Measurements from ENCODE around the gene RBM33. TPM values are rescaled to one million over a fixed set of nuclear protein-coding genes. Genes with fewer than 3 reads are reported as not detected.

Gene RBM33
- total and polyA plus RNA-seq, 2 of the 13 experiments (the other 11 are each of a cell fraction or from before 2014, with no cell fraction given), result 12.4 to 28.9 TPM

DNA sequence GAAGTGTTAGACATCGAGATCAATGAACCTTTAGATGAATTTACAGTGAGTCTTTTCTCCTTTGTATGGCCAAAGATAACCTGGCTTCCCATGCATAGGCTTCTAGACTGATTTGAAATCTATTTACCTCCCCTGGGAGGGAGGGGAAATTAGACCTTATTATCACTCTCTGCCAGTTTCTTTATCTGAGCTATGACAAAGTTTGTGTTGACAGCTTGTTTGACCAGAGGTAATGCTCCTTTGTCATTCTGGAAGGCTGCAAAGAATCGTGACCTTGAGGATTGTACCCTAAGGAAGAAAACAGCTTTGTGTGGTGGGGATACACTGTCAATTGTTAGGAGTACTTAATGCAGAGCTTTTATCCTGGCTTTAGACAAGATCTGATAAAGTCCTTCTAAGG lies 36.4 kb downstream of the RBM33 start (continued):
- TF ChIP-seq DR1 (CRISPR knock-in tag; IDR thresholded peaks at IDR 0.05), result no peak
- no peak for TF ChIP-seq SOX6 (IDR thresholded peaks at IDR 0.05)
- TF ChIP-seq SOX6 (CRISPR knock-in tag; IDR thresholded peaks at IDR 0.05), result peak; percentile 46; the same call in 1 of the 2 replicates
- TF ChIP-seq JUND (CRISPR knock-in tag; IDR thresholded peaks at IDR 0.05), result no peak
- no peak for TF ChIP-seq POLR2AphosphoS5 (IDR thresholded peaks at IDR 0.05; ENCODE audit: low read depth, low read length)
- TF ChIP-seq ZNF383 (CRISPR knock-in tag; IDR thresholded peaks at IDR 0.05; ENCODE audit: borderline replicate concordance), result no peak
- no peak for TF ChIP-seq TRAFD1 (CRISPR knock-in tag; IDR thresholded peaks at IDR 0.05; ENCODE audit: borderline replicate concordance)
- TF ChIP-seq, protein P1, sequence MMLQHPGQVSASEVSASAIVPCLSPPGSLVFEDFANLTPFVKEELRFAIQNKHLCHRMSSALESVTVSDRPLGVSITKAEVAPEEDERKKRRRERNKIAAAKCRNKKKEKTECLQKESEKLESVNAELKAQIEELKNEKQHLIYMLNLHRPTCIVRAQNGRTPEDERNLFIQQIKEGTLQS (CRISPR knock-in tag; IDR thresholded peaks at IDR 0.05), result no peak
- TF ChIP-seq PAWR (CRISPR knock-in tag; IDR thresholded peaks at IDR 0.05; ENCODE audit: borderline replicate concordance), result no peak

DNA sequence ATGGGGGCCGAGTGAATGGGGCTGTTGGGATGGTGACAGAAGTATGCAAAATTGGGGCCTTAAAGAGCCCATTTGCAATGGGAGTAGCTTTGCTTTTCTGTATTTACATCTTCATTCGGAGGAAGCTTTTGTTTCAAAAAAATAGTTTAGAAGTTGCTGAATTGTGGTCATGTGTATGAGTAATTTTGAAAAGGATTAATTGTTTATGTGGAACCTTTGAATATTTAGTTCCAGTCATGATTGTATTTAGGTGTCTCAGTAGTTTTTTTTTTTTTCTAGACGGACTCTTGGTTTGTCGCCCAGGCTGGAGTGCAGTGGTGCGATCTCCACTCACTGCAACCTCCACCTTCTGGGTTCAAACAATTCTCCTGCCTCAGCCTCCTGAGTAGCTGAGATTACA lies 37.2 kb downstream of the RBM33 start:
- ChIA-PET CTCF (ENCODE audit: low intra/inter-chr PET ratio, low total read pairs) (no interaction called here), POLR2A (interaction anchor here (1.5 kb wide), 1 partner anchor 38 kb away, joined by 4 read pairs; the partner anchor contains the start of gene RBM33)
- 98% methylated on average over 5 of the region's 5 CpGs for WGBS (ENCODE audit: low lambda C conversion rate)
- Histone ChIP-seq H4K20me1 (ENCODE audit: insufficient read depth, low read length) (peaks cover 11% of the 10 kb centered on the region), H3K36me3 (replicated peaks in 1 of 2; ENCODE audit: control insufficient read depth in 1 of 2, insufficient read depth in 2 of 2, low read length in 2 of 2) (peaks cover 9 to 43% of the 10 kb centered on the region in 2 experiments), H3K9ac (ENCODE audit: insufficient read depth, low read depth, low read length) (no peak overlapping the region), H3K79me2 (ENCODE audit: insufficient read depth, low read length) (peaks cover 64% of the 10 kb centered on the region), H3K27ac (ENCODE audit: extremely low read length, insufficient read depth, low read length) (peak overlapping the region; percentile 64), H3K4me1 (ENCODE audit: insufficient read depth, low read length) (peaks cover 62% of the 10 kb centered on the region), H3K4me2 (ENCODE audit: low read depth, low read length) (no peak overlapping the region), H3K4me3 (replicated peaks in 1 of 3; ENCODE audit: insufficient read depth in 1 of 3, low read depth in 2 of 3, low read length in 3 of 3) (no peak overlapping the region), H2AFZ (ENCODE audit: low read length) (no peak overlapping the region), H3K9me3 (ENCODE audit: low read length) (no peaks in the 10 kb centered on the region), H3K27me3 (ENCODE audit: control insufficient read depth in 1 of 2, insufficient read depth in 2 of 2, low read length in 2 of 2) (no peaks in the 10 kb centered on the region)
- in situ Hi-C loops (cut with HindIII; ENCODE audit: extremely low pct_ligation_motif_present, low pct_unique_long_range_greater_than_20kb), result no loop called here
- BruUV-seq (replicated peaks), result no TSS peak
- DNase-seq (ENCODE audit: low spot score) (no peak), ATAC-seq (no peak), FAIRE-seq (no peak)
- intact Hi-C loops (cut with micrococcal nuclease; ENCODE audit: unreplicated experiment), result loop anchor here (5.0 kb wide), 1 partner anchor 84 kb away; no protein-coding TSS in a partner anchor
- TF ChIP-seq ZNF891 (CRISPR knock-in tag; IDR thresholded peaks at IDR 0.05), result no peak
- no peak for TF ChIP-seq FUBP1 (CRISPR knock-in tag; IDR thresholded peaks at IDR 0.05; ENCODE audit: borderline replicate concordance)
- no peak for TF ChIP-seq UBTF (CRISPR knock-in tag; IDR thresholded peaks at IDR 0.05)
- TF ChIP-seq, protein P2, sequence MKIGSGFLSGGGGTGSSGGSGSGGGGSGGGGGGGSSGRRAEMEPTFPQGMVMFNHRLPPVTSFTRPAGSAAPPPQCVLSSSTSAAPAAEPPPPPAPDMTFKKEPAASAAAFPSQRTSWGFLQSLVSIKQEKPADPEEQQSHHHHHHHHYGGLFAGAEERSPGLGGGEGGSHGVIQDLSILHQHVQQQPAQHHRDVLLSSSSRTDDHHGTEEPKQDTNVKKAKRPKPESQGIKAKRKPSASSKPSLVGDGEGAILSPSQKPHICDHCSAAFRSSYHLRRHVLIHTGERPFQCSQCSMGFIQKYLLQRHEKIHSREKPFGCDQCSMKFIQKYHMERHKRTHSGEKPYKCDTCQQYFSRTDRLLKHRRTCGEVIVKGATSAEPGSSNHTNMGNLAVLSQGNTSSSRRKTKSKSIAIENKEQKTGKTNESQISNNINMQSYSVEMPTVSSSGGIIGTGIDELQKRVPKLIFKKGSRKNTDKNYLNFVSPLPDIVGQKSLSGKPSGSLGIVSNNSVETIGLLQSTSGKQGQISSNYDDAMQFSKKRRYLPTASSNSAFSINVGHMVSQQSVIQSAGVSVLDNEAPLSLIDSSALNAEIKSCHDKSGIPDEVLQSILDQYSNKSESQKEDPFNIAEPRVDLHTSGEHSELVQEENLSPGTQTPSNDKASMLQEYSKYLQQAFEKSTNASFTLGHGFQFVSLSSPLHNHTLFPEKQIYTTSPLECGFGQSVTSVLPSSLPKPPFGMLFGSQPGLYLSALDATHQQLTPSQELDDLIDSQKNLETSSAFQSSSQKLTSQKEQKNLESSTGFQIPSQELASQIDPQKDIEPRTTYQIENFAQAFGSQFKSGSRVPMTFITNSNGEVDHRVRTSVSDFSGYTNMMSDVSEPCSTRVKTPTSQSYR (CRISPR knock-in tag; IDR thresholded peaks at IDR 0.05; ENCODE audit: borderline replicate concordance), result no peak
- 0 out of 2 replicates have a peak, but pooled peaks have one; percentile 8 for TF ChIP-seq ELF3 (CRISPR knock-in tag; IDR thresholded peaks at IDR 0.05)
